CD8-positive, alpha-beta memory T cell (primary cell): Measurements from ENCODE around the gene XYLT2. TPM values are rescaled to one million over a fixed set of nuclear protein-coding genes. Genes with fewer than 3 reads are reported as not detected.
"Not testable (repeated sequence)": the region's sequence is repeated elsewhere in the genome, so short reads cannot be mapped to it uniquely, and the experiment has no call there.

ENCODE experiments used
- CTCF ChIA-PET: fragments of 350-600 bp; sonication (Branson Sonifier 250); formaldehyde crosslinking; loops from one replicate; lab custom pipeline; 2021; ENCODE audit warnings: antibody characterized with exemption; lab: Charles Lee
- POLR2A ChIA-PET: fragments of 350-600 bp; sonication (Branson Sonifier 250); formaldehyde crosslinking; loops from one replicate; lab custom pipeline; 2021; ENCODE audit warnings: antibody characterized with exemption; lab: Charles Lee
- DNase-seq, 5 donors: peaks; one replicate each; pipeline versions ENCODE4 v3.0.0 to v3.0.0-alpha.2; 2020 to 2022; ENCODE audit warnings: mixed read lengths in 1 of 5
- H3K27ac ChIP-seq: one replicate; pipeline ENCODE4 v1.7.0; 2013; ENCODE audit warnings: low read depth, mild to moderate bottlenecking, low read length, moderate library complexity
- H3K27me3 ChIP-seq: 2 replicates; pipeline ENCODE4 v1.7.0; 2013; ENCODE audit warnings: low read length, mild to moderate bottlenecking; ENCODE audit not compliant: insufficient read depth, poor library complexity, severe bottlenecking
- H3K36me3 ChIP-seq: 2 replicates; pipeline ENCODE4 v1.7.0; 2013; ENCODE audit warnings: mild to moderate bottlenecking, low read length, moderate library complexity; ENCODE audit not compliant: insufficient read depth
- H3K4me1 ChIP-seq: 2 replicates; pipeline ENCODE4 v1.7.0; 2013; ENCODE audit warnings: mild to moderate bottlenecking, low read length, moderate library complexity; ENCODE audit not compliant: insufficient read depth
- H3K4me3 ChIP-seq: 2 replicates; pipeline ENCODE4 v1.7.0; 2013; ENCODE audit warnings: mild to moderate bottlenecking, low read length
- H3K9me3 ChIP-seq: 2 replicates; pipeline ENCODE4 v1.7.0; 2013; ENCODE audit warnings: mild to moderate bottlenecking, low read length
- H3K27ac Mint-ChIP-seq, 8 donors: one replicate each; pipeline ENCODE4 v1.8.0; 2020 to 2021; ENCODE audit warnings: mixed read lengths in 8 of 8, mild to moderate bottlenecking in 6 of 8, inconsistent platforms in 3 of 8, moderate library complexity in 3 of 8
- H3K27me3 Mint-ChIP-seq, 2 donors: one replicate each; pipeline ENCODE4 v1.8.0; 2020 to 2021; ENCODE audit warnings: mixed read lengths in 2 of 2, mild to moderate bottlenecking in 1 of 2, moderate library complexity in 1 of 2
- H3K36me3 Mint-ChIP-seq, 3 donors: one replicate each; pipeline ENCODE4 v1.8.0; 2020 to 2021; ENCODE audit warnings: mixed read lengths in 3 of 3, inconsistent platforms in 1 of 3, mild to moderate bottlenecking in 1 of 3
- H3K4me1 Mint-ChIP-seq, 3 donors: one replicate each; pipeline ENCODE4 v1.8.0; 2020 to 2021; ENCODE audit warnings: mixed read lengths in 3 of 3, inconsistent platforms in 1 of 3, mild to moderate bottlenecking in 1 of 3
- H3K4me3 Mint-ChIP-seq, 7 donors: one replicate each; pipeline ENCODE4 v1.8.0; 2020 to 2021; ENCODE audit warnings: mixed read lengths in 7 of 7, mild to moderate bottlenecking in 6 of 7, moderate library complexity in 4 of 7, inconsistent platforms in 2 of 7
- H3K9me3 Mint-ChIP-seq, 5 donors: one replicate each; pipeline ENCODE4 v1.8.0; 2020 to 2022; ENCODE audit warnings: mixed read lengths in 5 of 5, mild to moderate bottlenecking in 3 of 5, moderate library complexity in 2 of 5, inconsistent platforms in 1 of 5
- polyA plus RNA-seq: library from polyadenylated mRNA; unstranded; fragments of 300-500 nt; fragmentation: Illumina TruSeq; gene quantifications from one replicate; pipeline ENCODE4 v1.2.3, GENCODE V29; 2021
- total RNA-seq, 2 experiments: library from RNA; stranded (reverse); gene quantifications; one replicate each; pipeline ENCODE4 v1.2.3, GENCODE V29; 2021

XYLT2 gene
- 10 to 100 TPM; 31.8 to 32.6 TPM for total RNA-seq
- polyA plus RNA-seq = 17.8 TPM

DNA sequence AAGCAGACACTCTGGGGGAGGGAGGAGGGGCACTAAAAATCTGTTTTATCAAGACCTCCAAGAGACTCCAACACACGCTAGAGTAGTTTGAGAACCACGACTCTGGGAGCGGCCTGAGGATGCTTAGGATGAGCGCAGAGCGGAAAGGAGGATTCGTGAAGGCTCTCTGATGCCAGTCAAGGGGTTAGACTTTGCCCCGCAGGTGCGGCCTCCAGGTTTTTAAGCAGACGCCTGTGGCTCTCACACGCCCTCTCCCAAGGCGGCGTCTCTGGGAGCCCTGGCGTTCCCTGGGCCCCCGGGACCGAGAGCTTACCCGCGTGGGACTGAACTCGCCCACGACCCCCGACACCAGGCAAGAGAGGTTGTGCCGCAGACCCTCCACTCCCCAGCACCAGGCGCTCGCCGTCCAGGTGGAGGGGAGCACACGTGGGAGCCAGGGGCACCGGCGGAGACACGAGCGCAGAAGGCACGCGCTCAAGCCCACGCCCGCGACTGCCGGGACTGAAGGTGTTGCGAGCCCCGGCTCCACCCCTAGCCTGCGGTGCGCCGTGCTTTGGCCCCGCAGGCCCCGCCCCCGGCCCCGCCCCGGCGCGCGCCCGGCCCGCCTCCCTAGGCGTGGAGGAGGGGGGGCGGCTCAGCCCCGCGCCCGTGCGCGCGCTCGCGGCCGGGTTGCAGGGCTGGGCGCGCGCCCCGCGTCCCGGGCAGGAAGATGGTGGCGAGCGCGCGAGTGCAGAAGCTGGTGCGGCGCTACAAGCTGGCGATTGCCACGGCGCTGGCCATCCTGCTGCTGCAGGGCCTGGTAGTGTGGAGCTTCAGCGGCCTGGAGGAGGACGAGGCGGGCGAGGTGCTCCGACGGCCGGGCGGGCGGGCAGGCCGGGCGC is at the start of gene XYLT2:
TSS of gene XYLT2 (plus strand) at position 695 of the 881 bp plus-strand sequence. CDS start at position 710, 15 bp downstream.
- Mint-ChIP-seq H3K4me1 (peaks cover 21 to 39% (median 30%) of the 10 kb centered on the region in 3 donors), H3K9me3 (no peaks in the 10 kb centered on the region), H3K36me3 (peaks cover 0 to 5% (median 0%) of the 10 kb centered on the region in 3 donors), H3K27me3 (peaks cover 0 to 2% of the 10 kb centered on the region in 2 donors), H3K4me3 (peak within 1 kb of the TSS; percentile 87 to 97 (median 90)), H3K27ac (peak within 1 kb of the TSS; percentile 84 to 95 (median 90))
- Histone ChIP-seq H3K27me3 (no peaks in the 10 kb centered on the region), H3K27ac (peak within 1 kb of the TSS; percentile 69), H3K9me3 (no peaks in the 10 kb centered on the region), H3K4me3 (peak within 1 kb of the TSS; percentile 82), H3K4me1 (peaks cover 22% of the 10 kb centered on the region), H3K36me3 (no peaks in the 10 kb centered on the region)
- ChIA-PET CTCF (interaction anchor here (1.1 to 2.7 kb wide), 3 partner anchors 16 to 205 kb away, joined by 3 to 18 read pairs (median 12); partner anchors contain the start of gene LRRC59), POLR2A (interaction anchor here (0.6 to 2.5 kb wide), 4 partner anchors 16 to 621 kb away, joined by 3 to 12 read pairs (median 5); partner anchors contain the start of gene LRRC59)
- peak; percentile 88 to 94 (median 92) for DNase-seq

DNA sequence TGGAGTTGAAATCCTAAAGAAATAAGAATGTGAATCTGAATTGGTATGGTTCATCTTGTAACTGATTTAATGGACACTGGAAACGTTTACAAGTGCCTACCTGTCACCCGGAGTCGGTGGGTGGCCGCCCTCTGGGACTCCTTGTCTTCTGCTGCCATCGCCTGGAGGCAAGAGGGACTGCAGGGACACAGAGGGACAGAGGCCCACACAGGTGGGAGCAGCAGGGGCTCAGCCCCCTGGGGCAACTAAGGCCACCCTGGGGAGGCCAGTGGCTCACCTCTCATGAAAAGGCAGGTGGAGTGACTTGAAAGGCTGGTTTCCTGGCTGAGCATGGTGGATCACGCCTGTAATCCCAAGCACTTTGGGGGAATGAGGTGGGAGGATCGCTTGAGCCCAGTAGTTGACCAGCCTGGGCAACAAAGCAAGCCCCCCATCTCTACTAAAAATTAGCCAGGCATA is 48.5 kb upstream of the XYLT2 start:
- H3K9me3 Mint-ChIP-seq = no peaks in the 10 kb centered on the region
- Histone ChIP-seq H3K9me3 (no peaks in the 10 kb centered on the region), H3K27ac (no peak overlapping the region), H3K4me3 (no peak overlapping the region), H3K36me3 (no peaks in the 10 kb centered on the region), H3K27me3 (peaks cover 9% of the 10 kb centered on the region), H3K4me1 (no peaks in the 10 kb centered on the region)
- ChIA-PET POLR2A (no interaction called here), CTCF (interaction anchor here (0.6 to 8.5 kb wide), 17 partner anchors 11 to 272 kb away, joined by 3 to 82 read pairs (median 4); partner anchors contain the start of genes COL1A1 and PDK2)
- no peaks in the 10 kb centered on the region for H3K4me1 Mint-ChIP-seq
- peaks cover 12 to 19% of the 10 kb centered on the region in 2 donors for H3K27me3 Mint-ChIP-seq
- DNase-seq = peak; percentile 65 to 84 (median 66)
- peak overlapping the region in 1 of 8 donors; percentile 43 for H3K27ac Mint-ChIP-seq
- no peak overlapping the region for H3K4me3 Mint-ChIP-seq
- H3K36me3 Mint-ChIP-seq = no peaks in the 10 kb centered on the region

DNA sequence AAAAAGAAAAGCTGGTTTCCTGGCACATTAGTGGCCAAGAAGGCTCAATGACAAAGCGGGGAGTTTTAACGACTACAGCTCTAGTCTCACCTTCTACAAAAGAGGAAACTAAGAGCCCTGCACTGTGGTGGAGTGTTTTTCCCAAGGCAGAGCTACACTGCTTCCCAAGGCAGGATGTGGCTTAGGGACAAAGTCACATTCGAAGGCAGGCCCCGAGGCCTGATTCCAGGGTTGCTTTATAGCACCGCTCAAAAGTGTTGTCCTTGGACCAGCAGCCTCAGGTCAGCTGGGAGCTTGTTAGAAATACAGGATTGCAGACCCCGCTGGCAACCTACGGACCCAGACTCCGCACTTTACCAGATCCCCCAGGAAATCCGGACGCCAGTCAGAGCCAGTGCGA is 47.9 kb upstream of the XYLT2 start:
- Mint-ChIP-seq H3K4me3 (no peak overlapping the region), H3K36me3 (no peaks in the 10 kb centered on the region), H3K4me1 (no peaks in the 10 kb centered on the region), H3K27ac (no peak overlapping the region), H3K27me3 (peaks cover 12 to 19% of the 10 kb centered on the region in 2 donors), H3K9me3 (no peaks in the 10 kb centered on the region)
- CTCF ChIA-PET = interaction anchor here (0.6 to 8.5 kb wide), 12 partner anchors 10 to 272 kb away, joined by 3 to 82 read pairs (median 4); partner anchors contain the start of genes COL1A1 and PDK2
- Histone ChIP-seq H3K4me1 (no peaks in the 10 kb centered on the region), H3K27me3 (peaks cover 9% of the 10 kb centered on the region), H3K27ac (no peak overlapping the region), H3K36me3 (no peaks in the 10 kb centered on the region), H3K9me3 (no peaks in the 10 kb centered on the region), H3K4me3 (no peak overlapping the region)
- no peak for DNase-seq
- POLR2A ChIA-PET = interaction anchor here (0.6 kb wide), 1 partner anchor 300 kb away, joined by 3 read pairs; no protein-coding TSS in a partner anchor

DNA sequence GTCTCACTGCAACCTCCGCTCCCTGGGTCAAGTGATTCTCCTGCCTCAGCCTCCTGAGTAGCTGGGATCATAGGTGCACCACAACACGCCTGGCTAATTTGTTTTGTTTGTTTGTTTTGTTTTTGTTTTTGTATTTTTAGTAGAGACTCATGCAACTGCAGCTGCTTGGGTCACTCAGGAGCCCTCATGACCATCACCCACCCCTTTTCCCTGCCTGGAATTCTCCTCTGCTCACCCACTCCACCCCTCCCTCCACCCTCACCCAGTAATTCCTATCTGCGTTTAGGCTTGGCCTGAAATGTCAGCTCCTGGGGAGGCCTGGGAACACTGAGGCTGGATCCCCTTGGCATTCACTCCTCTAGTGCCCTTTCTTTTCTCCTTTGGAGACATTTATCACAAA is 46.1 kb upstream of the XYLT2 start:
- no peak overlapping the region for H3K27ac ChIP-seq
- no peak overlapping the region for H3K4me3 Mint-ChIP-seq
- no peaks in the 10 kb centered on the region for H3K4me1 ChIP-seq
- H3K4me1 Mint-ChIP-seq = no peaks in the 10 kb centered on the region
- ChIA-PET POLR2A (no interaction called here), CTCF (interaction anchor here (1.5 kb wide), 1 partner anchor 100 kb away, joined by 7 read pairs; no protein-coding TSS in a partner anchor)
- H3K27ac Mint-ChIP-seq = no peak overlapping the region
- H3K36me3 ChIP-seq = no peaks in the 10 kb centered on the region
- H3K27me3 ChIP-seq = no peaks in the 10 kb centered on the region
- no peaks in the 10 kb centered on the region for H3K36me3 Mint-ChIP-seq
- no peaks in the 10 kb centered on the region for H3K9me3 Mint-ChIP-seq
- no peak overlapping the region for H3K4me3 ChIP-seq
- peaks cover 13 to 26% of the 10 kb centered on the region in 2 donors for H3K27me3 Mint-ChIP-seq
- DNase-seq = no peak
- no peaks in the 10 kb centered on the region for H3K9me3 ChIP-seq

DNA sequence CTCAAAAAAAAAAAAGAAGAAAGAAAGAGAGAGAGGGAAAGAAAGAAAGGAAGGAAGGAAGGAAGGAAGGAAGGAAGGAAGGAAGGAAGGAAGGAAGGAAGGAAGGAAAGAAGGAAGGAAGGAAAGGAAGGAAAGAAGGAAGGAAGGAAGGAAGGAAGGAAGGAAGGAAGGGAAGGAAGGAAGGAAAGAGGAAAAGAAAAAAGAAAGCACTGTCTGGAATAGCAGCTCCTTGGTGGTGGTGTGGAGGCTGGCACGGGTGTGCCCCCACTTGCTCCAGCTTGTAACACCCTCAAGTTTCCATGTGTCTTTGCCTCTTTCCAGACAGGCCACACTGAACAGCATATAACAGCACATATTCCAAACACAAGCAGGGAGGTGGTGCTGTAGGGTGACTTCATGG is 45.1 kb upstream of the XYLT2 start:
- H3K36me3 Mint-ChIP-seq, H3K9me3 Mint-ChIP-seq, H3K27ac Mint-ChIP-seq, H3K27me3 ChIP-seq, H3K27ac ChIP-seq, H3K4me3 Mint-ChIP-seq, H3K4me3 ChIP-seq, H3K36me3 ChIP-seq, POLR2A ChIA-PET, H3K4me1 Mint-ChIP-seq, DNase-seq, H3K4me1 ChIP-seq, H3K9me3 ChIP-seq: not testable (repeated sequence)
- CTCF ChIA-PET = interaction anchor here (1.5 kb wide), 1 partner anchor 101 kb away, joined by 7 read pairs; no protein-coding TSS in a partner anchor
- peaks cover 13 to 34% of the 10 kb centered on the region in 2 donors for H3K27me3 Mint-ChIP-seq

DNA sequence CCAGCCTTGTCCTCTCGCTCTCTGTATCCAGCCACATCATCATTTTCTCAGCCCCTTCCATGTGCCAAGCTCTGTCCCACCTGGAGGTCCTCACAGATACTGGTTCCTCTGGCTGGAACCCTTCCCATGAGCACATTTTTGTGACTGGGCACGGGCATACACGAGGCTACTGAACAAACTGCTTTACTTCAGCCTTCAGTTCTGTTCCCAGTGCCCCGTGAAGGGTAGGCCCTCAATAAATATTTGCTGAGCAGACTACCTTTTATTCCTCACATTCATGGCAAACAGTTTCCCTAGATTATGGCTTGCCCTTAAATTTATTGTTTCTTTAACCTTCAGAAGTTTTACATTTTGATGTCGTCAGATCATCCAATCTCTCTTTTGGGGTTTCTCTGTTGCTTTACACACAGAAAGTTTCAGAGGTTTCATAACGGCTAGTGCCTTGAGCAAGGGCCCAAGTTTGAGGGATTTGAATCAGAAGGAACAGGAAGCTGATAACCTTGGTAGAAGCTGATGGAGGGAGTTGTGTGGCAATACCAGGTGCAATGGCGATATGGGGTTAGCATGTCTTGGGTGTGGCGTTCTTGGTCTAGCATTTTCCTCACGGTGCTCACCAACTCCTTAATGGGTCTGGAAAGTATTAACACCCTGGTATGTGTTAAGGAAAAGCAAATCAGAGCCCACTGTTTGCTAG is 43.9 kb upstream of the XYLT2 start:
- Mint-ChIP-seq H3K27ac (no peak overlapping the region), H3K4me3 (no peak overlapping the region), H3K4me1 (no peaks in the 10 kb centered on the region), H3K36me3 (no peaks in the 10 kb centered on the region), H3K9me3 (no peaks in the 10 kb centered on the region), H3K27me3 (peaks cover 13 to 42% of the 10 kb centered on the region in 2 donors)
- CTCF ChIA-PET = no interaction called here
- H3K36me3 ChIP-seq = no peaks in the 10 kb centered on the region
- no peak overlapping the region for H3K27ac ChIP-seq
- POLR2A ChIA-PET = no interaction called here
- no peak for DNase-seq
- H3K9me3 ChIP-seq = no peaks in the 10 kb centered on the region
- H3K27me3 ChIP-seq = no peaks in the 10 kb centered on the region
- no peak overlapping the region for H3K4me3 ChIP-seq
- H3K4me1 ChIP-seq = no peaks in the 10 kb centered on the region

DNA sequence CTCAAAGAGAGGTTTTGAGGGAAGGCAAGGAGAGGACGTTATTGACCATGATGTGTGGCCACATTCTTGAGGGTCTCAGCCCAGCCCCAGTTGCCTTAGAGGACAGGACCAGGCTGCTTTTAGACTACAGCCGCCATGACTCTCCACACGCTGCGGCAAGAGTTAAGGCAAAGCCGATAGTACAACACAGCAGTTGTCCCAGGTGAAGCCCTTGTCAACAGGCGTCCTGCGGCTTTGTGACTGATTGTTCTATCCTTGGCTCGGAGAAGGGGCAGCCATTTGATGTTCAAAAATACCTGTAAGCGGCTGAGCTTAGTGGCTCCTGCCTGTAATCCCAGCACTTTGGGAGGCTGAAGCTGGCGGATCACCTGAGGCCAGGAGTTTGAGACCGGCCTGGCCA is 42.9 kb upstream of the XYLT2 start:
- Mint-ChIP-seq H3K27ac (no peak overlapping the region), H3K36me3 (no peaks in the 10 kb centered on the region), H3K4me1 (no peaks in the 10 kb centered on the region), H3K4me3 (no peak overlapping the region), H3K27me3 (peaks cover 8 to 43% of the 10 kb centered on the region in 2 donors), H3K9me3 (no peaks in the 10 kb centered on the region)
- ChIA-PET CTCF (interaction anchor here (1.3 kb wide), 1 partner anchor 103 kb away, joined by 3 read pairs; no protein-coding TSS in a partner anchor), POLR2A (no interaction called here)
- no peaks in the 10 kb centered on the region for H3K36me3 ChIP-seq
- H3K4me1 ChIP-seq = no peaks in the 10 kb centered on the region
- H3K27me3 ChIP-seq = no peaks in the 10 kb centered on the region
- no peak overlapping the region for H3K4me3 ChIP-seq
- no peak overlapping the region for H3K27ac ChIP-seq
- no peaks in the 10 kb centered on the region for H3K9me3 ChIP-seq
- no peak for DNase-seq
